Epithelial cell of umbilical artery (primary cell): ENCODE measurements around the gene MDFIC. TPM values are rescaled to one million over a fixed set of nuclear protein-coding genes. Genes with fewer than 3 reads are reported as not detected.

Experiments
- total RNA-seq: library from RNA; depleted of rRNA; stranded (reverse); fragments of >200 nt; gene quantifications from 2 replicates; pipeline ENCODE4 v1.2.3, GENCODE V29; 2014

MDFIC gene, protein sequence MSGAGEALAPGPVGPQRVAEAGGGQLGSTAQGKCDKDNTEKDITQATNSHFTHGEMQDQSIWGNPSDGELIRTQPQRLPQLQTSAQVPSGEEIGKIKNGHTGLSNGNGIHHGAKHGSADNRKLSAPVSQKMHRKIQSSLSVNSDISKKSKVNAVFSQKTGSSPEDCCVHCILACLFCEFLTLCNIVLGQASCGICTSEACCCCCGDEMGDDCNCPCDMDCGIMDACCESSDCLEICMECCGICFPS
- total RNA-seq: 15.3 and 18.7 TPM in 2 replicates

DNA sequence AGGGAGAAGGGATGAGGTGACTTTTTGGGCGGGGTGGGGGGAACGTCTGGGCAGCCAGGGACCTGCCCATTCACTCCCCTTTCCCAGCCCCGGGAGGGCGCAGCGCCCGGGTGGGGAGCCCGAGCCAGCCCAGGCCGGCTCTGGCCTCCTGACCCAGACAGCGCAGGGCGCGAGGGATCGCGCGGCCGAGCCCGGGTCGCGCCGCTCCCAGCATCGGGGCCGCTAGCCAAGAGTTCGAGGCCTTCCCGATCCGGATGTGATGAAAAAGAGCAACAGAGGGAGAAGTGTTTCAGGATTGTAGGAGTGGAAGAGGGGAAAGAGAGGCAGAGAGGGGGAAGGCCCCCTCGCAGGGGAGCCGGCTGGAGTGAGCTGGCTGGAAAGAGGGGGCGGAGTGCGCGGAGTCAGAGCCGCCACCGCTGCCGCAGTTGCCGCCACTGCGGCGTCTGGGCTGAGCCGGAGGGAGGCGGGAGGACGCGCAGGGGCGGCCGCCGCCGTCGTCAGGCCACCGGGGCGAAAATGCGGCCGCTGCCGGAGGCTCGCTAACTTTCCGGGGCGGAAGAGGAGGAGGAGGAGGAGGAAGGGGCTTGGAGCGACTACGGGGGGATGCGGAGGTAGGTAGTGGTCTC is at the start of gene MDFIC:
Gene MDFIC (plus strand): TSS at position 69 of the 626 bp plus-strand sequence. CDS start 940 bp downstream, outside the sequence.

